GM12801 (cell line): ENCODE measurements around the gene LTBP1.

Experiments used
- TF ChIP-seq, protein P1 (sequence below): IDR thresholded peaks from one replicate; pipeline ENCODE4 v1.5.1; 2011; ENCODE audit warnings: control low read depth; ENCODE audit not compliant: insufficient read length; ENCODE audit errors: extremely low read depth

The LTBP1 gene

DNA sequence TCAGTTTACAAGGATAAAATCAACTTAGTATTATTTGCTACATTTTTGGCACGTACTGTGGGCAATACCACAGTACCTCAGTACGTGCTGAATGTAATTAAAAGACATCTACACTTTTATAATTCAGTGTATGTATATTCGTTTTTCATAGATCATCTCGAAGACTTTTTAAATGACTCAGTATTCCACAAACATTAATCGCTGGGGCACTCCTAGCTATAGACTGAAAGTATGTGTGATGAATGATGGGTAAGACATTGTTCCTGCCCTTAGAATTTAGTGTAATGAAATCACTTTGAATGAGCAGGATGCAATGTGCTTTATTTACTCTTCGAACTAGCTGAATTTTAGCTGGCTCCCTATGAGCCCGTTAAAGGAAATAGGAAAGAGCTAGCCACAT is 284.1 kb downstream of the LTBP1 start:
- TF ChIP-seq, protein P1, sequence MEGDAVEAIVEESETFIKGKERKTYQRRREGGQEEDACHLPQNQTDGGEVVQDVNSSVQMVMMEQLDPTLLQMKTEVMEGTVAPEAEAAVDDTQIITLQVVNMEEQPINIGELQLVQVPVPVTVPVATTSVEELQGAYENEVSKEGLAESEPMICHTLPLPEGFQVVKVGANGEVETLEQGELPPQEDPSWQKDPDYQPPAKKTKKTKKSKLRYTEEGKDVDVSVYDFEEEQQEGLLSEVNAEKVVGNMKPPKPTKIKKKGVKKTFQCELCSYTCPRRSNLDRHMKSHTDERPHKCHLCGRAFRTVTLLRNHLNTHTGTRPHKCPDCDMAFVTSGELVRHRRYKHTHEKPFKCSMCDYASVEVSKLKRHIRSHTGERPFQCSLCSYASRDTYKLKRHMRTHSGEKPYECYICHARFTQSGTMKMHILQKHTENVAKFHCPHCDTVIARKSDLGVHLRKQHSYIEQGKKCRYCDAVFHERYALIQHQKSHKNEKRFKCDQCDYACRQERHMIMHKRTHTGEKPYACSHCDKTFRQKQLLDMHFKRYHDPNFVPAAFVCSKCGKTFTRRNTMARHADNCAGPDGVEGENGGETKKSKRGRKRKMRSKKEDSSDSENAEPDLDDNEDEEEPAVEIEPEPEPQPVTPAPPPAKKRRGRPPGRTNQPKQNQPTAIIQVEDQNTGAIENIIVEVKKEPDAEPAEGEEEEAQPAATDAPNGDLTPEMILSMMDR: no peak

DNA sequence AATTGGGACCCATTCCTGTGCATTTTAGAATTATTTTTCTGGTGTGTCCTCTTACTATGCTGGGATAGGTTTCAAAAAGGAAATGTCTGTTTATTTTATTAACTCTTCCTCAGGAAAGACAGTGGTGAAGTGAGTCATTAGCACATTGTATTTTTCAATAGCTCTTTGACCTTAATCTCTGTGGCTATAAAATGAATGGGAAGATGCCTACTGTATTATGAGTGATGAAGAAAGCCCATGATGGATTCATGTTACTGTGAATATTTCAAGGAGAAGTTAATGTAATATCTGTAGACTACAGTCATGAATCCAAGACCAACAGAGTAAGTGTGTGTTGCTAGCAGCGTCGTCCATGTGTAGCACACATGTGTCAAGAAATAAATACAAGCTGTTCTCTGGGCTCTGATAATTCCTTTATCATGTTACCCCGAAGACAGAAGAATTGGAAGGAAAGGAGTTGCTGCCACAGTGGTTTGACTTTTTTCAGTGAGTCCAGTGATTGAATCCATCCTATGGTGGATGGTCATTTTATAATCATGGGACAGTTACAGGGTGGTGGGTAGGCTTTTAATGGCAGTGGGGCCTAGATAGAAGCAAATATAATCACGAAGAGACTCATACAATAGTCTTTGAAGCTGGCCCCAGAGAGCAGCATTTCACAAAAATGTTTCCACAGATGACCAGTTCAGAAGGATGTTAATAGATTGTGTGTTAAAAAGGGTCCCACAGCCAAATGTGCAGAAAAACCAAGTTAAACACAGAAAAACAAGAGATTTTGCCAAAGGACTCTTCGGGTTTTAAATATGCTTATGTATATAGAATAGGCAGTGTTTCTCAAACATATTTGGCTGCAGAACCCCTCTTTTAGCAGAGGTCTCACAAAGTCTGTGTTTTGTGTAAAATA is 290.0 kb downstream of the LTBP1 start:
- TF ChIP-seq, protein P1: no peak

DNA sequence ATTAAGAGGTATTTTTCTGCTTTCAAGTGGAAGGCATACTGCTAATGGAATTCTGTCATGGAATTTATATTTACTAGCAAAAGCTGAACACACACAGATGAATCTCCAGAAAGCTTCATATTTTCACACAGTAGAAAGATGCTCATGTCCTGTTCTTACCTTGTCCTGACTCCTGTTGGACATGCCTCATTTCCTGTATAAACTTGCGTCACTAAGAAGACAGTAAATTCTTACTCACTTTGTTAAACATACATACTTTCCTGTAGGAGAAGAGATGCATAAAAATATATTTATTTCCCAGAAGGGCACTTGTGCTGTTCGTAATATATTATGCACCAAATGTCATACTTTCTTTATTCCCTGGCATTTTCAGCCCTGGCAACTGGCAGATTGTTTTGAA is 291.4 kb downstream of the LTBP1 start:
- TF ChIP-seq, protein P1: no peak

DNA sequence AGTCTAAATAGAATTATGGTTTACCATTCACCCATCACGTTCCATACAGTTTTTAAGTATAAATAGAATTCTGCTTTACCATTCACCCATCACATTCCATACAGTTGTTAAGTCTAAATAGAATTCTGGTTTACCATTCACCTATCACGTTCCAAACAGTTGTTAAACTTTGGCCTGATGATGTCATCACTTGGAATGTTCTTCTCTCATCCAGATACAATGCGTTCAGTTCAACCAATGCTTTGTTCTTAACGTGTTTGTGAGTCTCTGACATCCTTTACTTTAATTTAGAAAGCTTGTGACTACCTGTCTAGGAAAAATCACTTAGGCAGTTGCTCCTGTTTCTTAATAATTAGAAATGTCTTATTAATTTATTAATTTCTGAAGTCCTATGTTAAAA is 293.4 kb downstream of the LTBP1 start:
- TF ChIP-seq, protein P1: no peak

DNA sequence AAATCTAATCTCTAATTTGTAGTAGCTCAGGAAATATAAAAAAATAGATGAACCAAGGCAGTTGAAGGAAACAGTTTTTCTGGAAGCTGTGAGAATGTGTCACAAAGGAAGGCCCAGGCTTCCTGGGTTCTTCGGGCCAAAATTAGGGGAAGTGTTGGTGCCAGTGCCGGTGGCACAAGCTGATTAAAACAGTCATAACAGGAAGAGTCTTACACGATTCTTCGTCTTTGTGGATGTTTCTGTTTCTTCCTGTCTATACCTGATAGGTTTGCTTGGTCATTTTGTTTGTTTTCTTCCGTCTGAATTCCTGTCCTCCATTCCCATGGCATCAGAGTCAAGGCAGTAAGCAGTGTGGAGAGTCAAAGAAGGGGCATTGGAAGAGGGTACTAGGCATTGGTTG is 294.3 kb downstream of the LTBP1 start:
- TF ChIP-seq, protein P1: no peak

DNA sequence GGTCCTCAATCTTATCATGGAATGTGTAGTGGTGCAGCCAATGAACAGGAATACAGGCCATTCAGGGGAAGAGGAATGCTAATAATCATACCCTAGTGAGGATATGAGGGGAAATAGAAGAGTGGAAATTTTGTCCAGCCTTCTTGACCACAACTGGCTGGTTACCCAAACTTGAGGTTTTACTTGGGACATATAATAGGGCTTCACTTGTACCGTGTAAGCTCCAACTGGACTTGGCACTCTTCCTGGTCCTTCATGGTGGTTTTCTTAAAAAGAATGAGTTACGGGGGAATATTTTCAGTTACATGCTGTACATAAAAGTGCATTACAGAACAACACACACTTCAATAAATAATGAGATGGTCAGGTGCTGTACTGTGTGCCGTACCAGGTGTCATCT is 294.8 kb downstream of the LTBP1 start:
- TF ChIP-seq, protein P1: no peak

DNA sequence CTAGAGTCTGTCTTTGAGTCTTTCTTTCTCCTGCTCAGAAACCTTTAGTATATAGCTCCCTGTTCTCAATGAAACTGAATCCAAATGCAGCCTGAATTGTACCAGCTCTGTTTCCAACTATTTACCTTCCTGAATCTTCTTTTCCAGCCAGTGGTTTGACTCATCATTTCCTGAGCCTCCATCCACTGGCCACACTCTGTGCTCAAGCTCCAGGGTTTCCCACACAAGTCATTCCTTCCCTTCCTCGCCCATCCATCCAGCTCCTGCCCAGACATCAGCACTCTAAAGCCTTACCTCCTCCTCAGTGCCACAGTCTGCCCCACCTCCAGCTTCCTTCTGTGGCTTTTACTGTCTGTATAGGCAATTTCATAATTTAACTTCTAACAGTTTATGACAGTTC is 296.1 kb downstream of the LTBP1 start:
- TF ChIP-seq, protein P1: no peak
